Hepatocyte (in vitro differentiated cells): Measurements from ENCODE around the gene GNG12.

ENCODE experiments used
- EZH2 ChIP-seq: fragments of 200-600 bp; sonication (generic); IDR thresholded peaks from 2 replicates; pipeline ENCODE4 v1.6.1; 2016; ENCODE audit warnings: antibody characterized with exemption, mild to moderate bottlenecking, borderline replicate concordance
- EZH2phosphoT487 ChIP-seq: fragments of 200-600 bp; sonication (generic); IDR thresholded peaks from one replicate; pipeline ENCODE4 v1.6.1; 2018; ENCODE audit warnings: antibody characterized with exemption, mild to moderate bottlenecking, low read depth, moderate library complexity; ENCODE audit not compliant: unreplicated experiment, severe bottlenecking
- TF ChIP-seq, protein P1 (sequence below): fragments of 200-600 bp; sonication (generic); IDR thresholded peaks from 2 replicates; pipeline ENCODE4 v1.5.1; 2016; ENCODE audit warnings: antibody characterized with exemption, mild to moderate bottlenecking; ENCODE audit not compliant: poor library complexity

DNA sequence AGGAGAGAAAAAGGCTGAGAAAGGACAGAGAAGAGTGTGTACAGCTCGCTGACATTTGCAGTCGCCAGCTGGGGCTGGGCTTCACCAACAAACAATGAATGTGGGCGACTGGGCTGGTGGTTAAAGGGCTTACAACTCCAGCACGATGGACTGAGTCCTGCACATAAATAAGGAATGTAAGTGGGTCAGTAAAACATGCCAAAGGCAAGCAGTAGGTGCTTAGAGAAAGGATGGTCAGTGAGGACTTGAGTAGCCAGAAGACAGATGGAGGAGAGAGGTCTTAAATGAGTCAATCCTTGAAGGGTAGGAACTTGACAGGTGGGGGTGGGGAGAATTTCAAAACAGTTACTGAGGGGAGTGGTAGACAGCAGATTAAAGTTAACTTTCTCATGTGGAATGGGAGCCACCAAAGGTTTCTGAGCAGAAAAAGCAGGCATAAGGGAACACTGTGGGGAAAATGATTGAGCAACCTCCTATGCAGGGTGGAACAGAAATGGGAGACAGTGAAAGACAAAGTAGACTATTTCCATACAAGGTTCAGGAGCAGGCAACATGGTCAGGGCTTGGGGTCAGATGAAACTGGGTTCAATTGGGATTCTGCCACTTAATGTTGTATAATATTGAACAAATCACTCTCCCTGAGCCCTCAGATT lies 110.8 kb downstream of the GNG12 start:
- no peak for TF ChIP-seq EZH2
- TF ChIP-seq, protein P1, sequence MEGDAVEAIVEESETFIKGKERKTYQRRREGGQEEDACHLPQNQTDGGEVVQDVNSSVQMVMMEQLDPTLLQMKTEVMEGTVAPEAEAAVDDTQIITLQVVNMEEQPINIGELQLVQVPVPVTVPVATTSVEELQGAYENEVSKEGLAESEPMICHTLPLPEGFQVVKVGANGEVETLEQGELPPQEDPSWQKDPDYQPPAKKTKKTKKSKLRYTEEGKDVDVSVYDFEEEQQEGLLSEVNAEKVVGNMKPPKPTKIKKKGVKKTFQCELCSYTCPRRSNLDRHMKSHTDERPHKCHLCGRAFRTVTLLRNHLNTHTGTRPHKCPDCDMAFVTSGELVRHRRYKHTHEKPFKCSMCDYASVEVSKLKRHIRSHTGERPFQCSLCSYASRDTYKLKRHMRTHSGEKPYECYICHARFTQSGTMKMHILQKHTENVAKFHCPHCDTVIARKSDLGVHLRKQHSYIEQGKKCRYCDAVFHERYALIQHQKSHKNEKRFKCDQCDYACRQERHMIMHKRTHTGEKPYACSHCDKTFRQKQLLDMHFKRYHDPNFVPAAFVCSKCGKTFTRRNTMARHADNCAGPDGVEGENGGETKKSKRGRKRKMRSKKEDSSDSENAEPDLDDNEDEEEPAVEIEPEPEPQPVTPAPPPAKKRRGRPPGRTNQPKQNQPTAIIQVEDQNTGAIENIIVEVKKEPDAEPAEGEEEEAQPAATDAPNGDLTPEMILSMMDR = no peak
- no peak for TF ChIP-seq EZH2phosphoT487
